HL-60 (cell line): Measurements from ENCODE around the gene WDR7.

ENCODE experiments used
- CTCF ChIP-seq: IDR thresholded peaks from one replicate; pipeline ENCODE4 v1.5.1; 2011; ENCODE audit warnings: low read length, control low read depth, inconsistent platforms; ENCODE audit not compliant: insufficient read depth
- POLR2AphosphoS5 ChIP-seq: IDR thresholded peaks from 2 replicates; pipeline ENCODE4 v1.6.1; 2012; ENCODE audit warnings: low read depth
- TF ChIP-seq, protein P1 (sequence below): IDR thresholded peaks from 2 replicates; pipeline ENCODE4 v1.6.1; 2012; ENCODE audit warnings: low read depth; ENCODE audit not compliant: insufficient replicate concordance

- TF ChIP-seq CTCF (no peak), POLR2AphosphoS5 (no peak)
- TF ChIP-seq, protein P1, sequence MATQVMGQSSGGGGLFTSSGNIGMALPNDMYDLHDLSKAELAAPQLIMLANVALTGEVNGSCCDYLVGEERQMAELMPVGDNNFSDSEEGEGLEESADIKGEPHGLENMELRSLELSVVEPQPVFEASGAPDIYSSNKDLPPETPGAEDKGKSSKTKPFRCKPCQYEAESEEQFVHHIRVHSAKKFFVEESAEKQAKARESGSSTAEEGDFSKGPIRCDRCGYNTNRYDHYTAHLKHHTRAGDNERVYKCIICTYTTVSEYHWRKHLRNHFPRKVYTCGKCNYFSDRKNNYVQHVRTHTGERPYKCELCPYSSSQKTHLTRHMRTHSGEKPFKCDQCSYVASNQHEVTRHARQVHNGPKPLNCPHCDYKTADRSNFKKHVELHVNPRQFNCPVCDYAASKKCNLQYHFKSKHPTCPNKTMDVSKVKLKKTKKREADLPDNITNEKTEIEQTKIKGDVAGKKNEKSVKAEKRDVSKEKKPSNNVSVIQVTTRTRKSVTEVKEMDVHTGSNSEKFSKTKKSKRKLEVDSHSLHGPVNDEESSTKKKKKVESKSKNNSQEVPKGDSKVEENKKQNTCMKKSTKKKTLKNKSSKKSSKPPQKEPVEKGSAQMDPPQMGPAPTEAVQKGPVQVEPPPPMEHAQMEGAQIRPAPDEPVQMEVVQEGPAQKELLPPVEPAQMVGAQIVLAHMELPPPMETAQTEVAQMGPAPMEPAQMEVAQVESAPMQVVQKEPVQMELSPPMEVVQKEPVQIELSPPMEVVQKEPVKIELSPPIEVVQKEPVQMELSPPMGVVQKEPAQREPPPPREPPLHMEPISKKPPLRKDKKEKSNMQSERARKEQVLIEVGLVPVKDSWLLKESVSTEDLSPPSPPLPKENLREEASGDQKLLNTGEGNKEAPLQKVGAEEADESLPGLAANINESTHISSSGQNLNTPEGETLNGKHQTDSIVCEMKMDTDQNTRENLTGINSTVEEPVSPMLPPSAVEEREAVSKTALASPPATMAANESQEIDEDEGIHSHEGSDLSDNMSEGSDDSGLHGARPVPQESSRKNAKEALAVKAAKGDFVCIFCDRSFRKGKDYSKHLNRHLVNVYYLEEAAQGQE = no peak
Observed at GRCh38 chr18:56853961-56854360, 202.8 kb downstream of the WDR7 start.
